ENCODE results near the gene CCDC112.

- TF ChIP-seq CTCF (conservative IDR thresholded peaks at IDR 0.05; ENCODE audit: low read length) (no peak), EZH2phosphoT487 (IDR thresholded peaks at IDR 0.05; ENCODE audit: borderline replicate concordance, low read depth, low read length) (no peak)
Observed at GRCh38 chr5:115325296-115325959, 29.0 kb upstream of the CCDC112 start.
